MM.1S (cell line): Measurements from ENCODE around the gene ATP8B1.

Source experiments
- DNase-seq: peaks from one replicate; pipeline ENCODE4 v3.0.0-alpha.2; 2015
- H2AFZ ChIP-seq: fragments of 300-600 bp; sonication (generic); 2 replicates; pipeline ENCODE4 v1.6.0; 2016; ENCODE audit warnings: antibody characterized with exemption, low read length
- H3F3A ChIP-seq: fragments of 300-600 bp; sonication (generic); 2 replicates; pipeline ENCODE4 v1.6.1; 2016; ENCODE audit warnings: mild to moderate bottlenecking, antibody characterized with exemption, low read length, moderate library complexity, mixed read lengths; ENCODE audit not compliant: insufficient read depth
- H3K27ac ChIP-seq: fragments of 300-600 bp; sonication (generic); 2 replicates; pipeline ENCODE4 v1.5.1; 2016; ENCODE audit warnings: mild to moderate bottlenecking, low read length
- H3K27me3 ChIP-seq: fragments of 300-600 bp; sonication (generic); replicated peaks from 2 replicates; pipeline ENCODE4 v1.6.0; 2016; ENCODE audit warnings: low read length; ENCODE audit not compliant: insufficient read depth
- H3K36me3 ChIP-seq: fragments of 300-600 bp; sonication (generic); replicated peaks from 2 replicates; pipeline ENCODE4 v1.6.1; 2016; ENCODE audit warnings: mild to moderate bottlenecking, low read length, mixed read lengths; ENCODE audit not compliant: insufficient read depth
- H3K4me1 ChIP-seq: fragments of 300-600 bp; sonication (generic); 2 replicates; pipeline ENCODE4 v1.6.1; 2016; ENCODE audit warnings: low read length, mixed read lengths
- H3K4me2 ChIP-seq: fragments of 300-600 bp; sonication (generic); 2 replicates; pipeline ENCODE4 v1.6.0; 2016; ENCODE audit warnings: low read depth, low read length
- H3K4me3 ChIP-seq: fragments of 300-600 bp; sonication (generic); 2 replicates; pipeline ENCODE4 v1.5.1; 2016; ENCODE audit warnings: low read length, mixed read lengths
- H3K79me2 ChIP-seq: fragments of 300-600 bp; sonication (generic); 2 replicates; pipeline ENCODE4 v1.6.1; 2016; ENCODE audit warnings: mixed run types, low read length, mixed read lengths
- H3K9ac ChIP-seq: fragments of 300-600 bp; sonication (generic); 2 replicates; pipeline ENCODE4 v1.6.1; 2016; ENCODE audit warnings: low read length, mixed read lengths
- H3K9me2 ChIP-seq: fragments of 300-600 bp; sonication (generic); replicated peaks from 2 replicates; pipeline ENCODE4 v1.6.1; 2016; ENCODE audit warnings: mild to moderate bottlenecking, low read length, mixed read lengths; ENCODE audit not compliant: insufficient read depth
- H3K9me3 ChIP-seq: fragments of 300-600 bp; sonication (generic); replicated peaks from 2 replicates; pipeline ENCODE4 v1.6.1; 2016; ENCODE audit warnings: mild to moderate bottlenecking, low read length, mixed read lengths; ENCODE audit not compliant: insufficient read depth
- H4K20me1 ChIP-seq: fragments of 300-600 bp; sonication (generic); 2 replicates; pipeline ENCODE4 v1.6.1; 2016; ENCODE audit warnings: mild to moderate bottlenecking, low read length, moderate library complexity, mixed read lengths; ENCODE audit not compliant: insufficient read depth
- CTCF ChIP-seq: fragments of 300-600 bp; sonication (generic); IDR thresholded peaks from 2 replicates; pipeline ENCODE4 v1.5.1; 2016; ENCODE audit warnings: antibody characterized with exemption, low read length, mixed read lengths
- EZH2 ChIP-seq: fragments of 300-600 bp; sonication (generic); optimal IDR thresholded peaks from 2 replicates; pipeline ENCODE3; 2017; ENCODE audit warnings: low read depth, mild to moderate bottlenecking, antibody characterized with exemption, low read length, mixed read lengths
- EZH2phosphoT487 ChIP-seq: fragments of 300-600 bp; sonication (generic); IDR thresholded peaks from 2 replicates; pipeline ENCODE4 v1.6.1; 2018; ENCODE audit warnings: antibody characterized with exemption, low read length

ATP8B1 gene

GRCh38 chr18:57793302-57793986, 9.7 kb downstream of the ATP8B1 start:
- H3K9me3 ChIP-seq, result no peaks in the 10 kb centered on the region
- H3K4me2 ChIP-seq, result no peak overlapping the region
- no peak for TF ChIP-seq EZH2
- TF ChIP-seq CTCF, result no peak
- no peak for TF ChIP-seq EZH2phosphoT487
- H3K9me2 ChIP-seq, result no peaks in the 10 kb centered on the region
- no peak for DNase-seq
- H3F3A ChIP-seq, result no peaks in the 10 kb centered on the region
- no peak overlapping the region for H3K9ac ChIP-seq
- no peaks in the 10 kb centered on the region for H3K79me2 ChIP-seq
- H4K20me1 ChIP-seq, result no peaks in the 10 kb centered on the region
- H3K36me3 ChIP-seq, result no peaks in the 10 kb centered on the region
- no peak overlapping the region for H2AFZ ChIP-seq
- no peaks in the 10 kb centered on the region for H3K27me3 ChIP-seq
- no peaks in the 10 kb centered on the region for H3K4me1 ChIP-seq
- no peak overlapping the region for H3K4me3 ChIP-seq
- no peak overlapping the region for H3K27ac ChIP-seq

GRCh38 chr18:57792631-57793301, 10.3 kb downstream of the ATP8B1 start:
- Histone ChIP-seq H4K20me1 (no peaks in the 10 kb centered on the region), H3K4me2 (no peak overlapping the region), H3K9me3 (no peaks in the 10 kb centered on the region), H3K9me2 (no peaks in the 10 kb centered on the region), H3F3A (no peaks in the 10 kb centered on the region), H3K27ac (no peak overlapping the region), H2AFZ (no peak overlapping the region), H3K36me3 (no peaks in the 10 kb centered on the region), H3K4me3 (no peak overlapping the region), H3K9ac (no peak overlapping the region), H3K27me3 (no peaks in the 10 kb centered on the region), H3K79me2 (no peaks in the 10 kb centered on the region), H3K4me1 (no peaks in the 10 kb centered on the region)
- DNase-seq, result no peak
- TF ChIP-seq CTCF, result no peak
- no peak for TF ChIP-seq EZH2
- no peak for TF ChIP-seq EZH2phosphoT487

- no peaks in the 10 kb centered on the region for H3K27me3 ChIP-seq
- H3K9me3 ChIP-seq, result no peaks in the 10 kb centered on the region
- no peak overlapping the region for H2AFZ ChIP-seq
- no peak overlapping the region for H3K4me2 ChIP-seq
- H3K36me3 ChIP-seq, result no peaks in the 10 kb centered on the region
- no peak for TF ChIP-seq CTCF
- TF ChIP-seq EZH2phosphoT487, result no peak
- TF ChIP-seq EZH2, result no peak
- no peak overlapping the region for H3K9ac ChIP-seq
- no peaks in the 10 kb centered on the region for H3K9me2 ChIP-seq
- no peaks in the 10 kb centered on the region for H4K20me1 ChIP-seq
- H3K4me3 ChIP-seq, result no peak overlapping the region
- no peaks in the 10 kb centered on the region for H3K4me1 ChIP-seq
- H3K79me2 ChIP-seq, result no peaks in the 10 kb centered on the region
- H3F3A ChIP-seq, result no peaks in the 10 kb centered on the region
- H3K27ac ChIP-seq, result no peak overlapping the region
- no peak for DNase-seq
These were observed 11.2 kb downstream of the ATP8B1 start for GRCh38 chr18:57791911-57792310.
